Measurements from ENCODE around the gene DCANP1. TPM values are rescaled to one million over a fixed set of nuclear protein-coding genes. Genes with fewer than 3 reads are reported as not detected.
A peak's percentile ranks its signal among the peaks of the same experiment; 100 is the strongest.

The DCANP1 gene
- total and polyA plus RNA-seq, 9 donors = 0.08 TPM; not detected in 8

GRCh38 chr5:135473956-135474670 lies 27.0 kb upstream of the DCANP1 start:
- Histone ChIP-seq H3K4me1 (ENCODE audit: insufficient read depth) (no peaks in the 10 kb centered on the region), H3K9me3 (no peaks in the 10 kb centered on the region), H3K27me3 (no peaks in the 10 kb centered on the region), H3K36me3 (no peaks in the 10 kb centered on the region), H3K27ac (no peak overlapping the region), H3K4me3 (no peak overlapping the region)
- intact Hi-C loops (cut with DNase I) = no loop called here
- WGBS, 3 donors = 79 to 85% (median 80%) methylated on average over 12 of the region's 12 CpGs
- DNase-seq = peak in 1 of 5 donors; percentile 7
- no peak for TF ChIP-seq POLR2A (IDR thresholded peaks at IDR 0.05)
- TF ChIP-seq EP300 (IDR thresholded peaks at IDR 0.05) = no peak
- no peak for TF ChIP-seq CTCF (IDR thresholded peaks at IDR 0.05)

GRCh38 chr5:135472141-135472540 lies 25.0 kb upstream of the DCANP1 start:
- H3K27ac ChIP-seq = no peak overlapping the region
- intact Hi-C loops (cut with DNase I) = no loop called here
- 76 to 83% (median 77%) methylated on average over 5 of the region's 5 CpGs for WGBS, 3 donors
- H3K4me3 ChIP-seq = no peak overlapping the region
- H3K27me3 ChIP-seq = no peaks in the 10 kb centered on the region
- DNase-seq = no peak
- TF ChIP-seq CTCF (IDR thresholded peaks at IDR 0.05) (no peak), POLR2A (IDR thresholded peaks at IDR 0.05) (no peak), EP300 (IDR thresholded peaks at IDR 0.05) (no peak)
- H3K36me3 ChIP-seq = no peaks in the 10 kb centered on the region
- no peaks in the 10 kb centered on the region for H3K9me3 ChIP-seq
- no peaks in the 10 kb centered on the region for H3K4me1 ChIP-seq (ENCODE audit: insufficient read depth)

- no peak for DNase-seq
- WGBS, 3 donors = 77 to 86% (median 82%) methylated on average over 4 of the region's 4 CpGs
- TF ChIP-seq POLR2A (IDR thresholded peaks at IDR 0.05) = no peak
- no peak for TF ChIP-seq CTCF (IDR thresholded peaks at IDR 0.05)
- TF ChIP-seq EP300 (IDR thresholded peaks at IDR 0.05) = no peak
- Histone ChIP-seq H3K9me3 (no peaks in the 10 kb centered on the region), H3K4me3 (no peak overlapping the region), H3K27ac (no peak overlapping the region), H3K27me3 (no peaks in the 10 kb centered on the region), H3K4me1 (ENCODE audit: insufficient read depth) (no peaks in the 10 kb centered on the region), H3K36me3 (no peaks in the 10 kb centered on the region)
- intact Hi-C loops (cut with DNase I) = no loop called here
Observed at GRCh38 chr5:135471726-135472125, 24.6 kb upstream of the DCANP1 start.

- no peaks in the 10 kb centered on the region for H3K27me3 ChIP-seq
- H3K4me3 ChIP-seq = no peak overlapping the region
- WGBS, 3 donors = 55 to 63% (median 56%) methylated on average over 5 of the region's 5 CpGs
- intact Hi-C loops (cut with DNase I) = loop anchor here (5.0 to 10.0 kb wide), 2 partner anchors 75 to 82 kb away; no protein-coding TSS in a partner anchor
- no peak for TF ChIP-seq EP300 (IDR thresholded peaks at IDR 0.05)
- TF ChIP-seq CTCF (IDR thresholded peaks at IDR 0.05) = no peak
- TF ChIP-seq POLR2A (IDR thresholded peaks at IDR 0.05) = no peak
- no peaks in the 10 kb centered on the region for H3K9me3 ChIP-seq
- H3K4me1 ChIP-seq (ENCODE audit: insufficient read depth) = no peaks in the 10 kb centered on the region
- H3K36me3 ChIP-seq = no peaks in the 10 kb centered on the region
- no peak for DNase-seq
- no peak overlapping the region for H3K27ac ChIP-seq
Observed at GRCh38 chr5:135469911-135470310, 22.8 kb upstream of the DCANP1 start.

Measured in ovary (tissue), 9 donors.